CD4-positive, alpha-beta T cell treated with Interleukin-6 at 100 ng/mL for 8 hours (primary cell): ENCODE results near the gene CHN1.

Source experiments
- DNase-seq: peaks from one replicate; pipeline ENCODE4 v3.0.0-alpha.2; 2020; ENCODE audit warnings: mixed read lengths, low spot score

The CHN1 gene

GRCh38 chr2:174764280-174765255, 240.6 kb downstream of the CHN1 start, which contains the start of gene CHRNA1:
CHRNA1 (minus strand) TSS chr2:174764472; CDS start chr2:174764394, 78 bp downstream.
- DNase-seq, result no peak

GRCh38 chr2:174763780-174764179, 241.4 kb downstream of the CHN1 start:
- DNase-seq, result no peak

GRCh38 chr2:174762464-174762863, 242.7 kb downstream of the CHN1 start:
- DNase-seq, result no peak

- no peak for DNase-seq
Measured at GRCh38 chr2:174761837-174762236, 243.3 kb downstream of the CHN1 start.

- DNase-seq, result no peak
Measured at GRCh38 chr2:174760845-174761473, 244.2 kb downstream of the CHN1 start.

GRCh38 chr2:174759381-174760065, 245.7 kb downstream of the CHN1 start:
- DNase-seq, result no peak

- no peak for DNase-seq
Measured at GRCh38 chr2:174756743-174757142, 248.4 kb downstream of the CHN1 start.

- DNase-seq, result no peak
Measured at GRCh38 chr2:174753038-174753633, 252.0 kb downstream of the CHN1 start.

GRCh38 chr2:174752403-174753037, 252.7 kb downstream of the CHN1 start:
- no peak for DNase-seq

GRCh38 chr2:174750923-174751441, 254.2 kb downstream of the CHN1 start:
- peak; percentile 27 for DNase-seq

- DNase-seq, result no peak
Measured at GRCh38 chr2:174749793-174750192, 255.4 kb downstream of the CHN1 start.

- DNase-seq, result peak; percentile 73
Measured at GRCh38 chr2:174748948-174749347, 256.2 kb downstream of the CHN1 start.
